Mammary epithelial cell (primary cell): ENCODE results near the gene CAPG.

Experiments used
- EZH2 ChIP-seq: IDR thresholded peaks from 2 replicates; pipeline ENCODE4 v1.6.1; 2012; ENCODE audit warnings: low read length, inconsistent platforms, borderline replicate concordance
- TF ChIP-seq, protein P1 (sequence below), 2 donors: IDR thresholded peaks in 1 of 2; conservative IDR thresholded peaks in 1 of 2; 2 replicates each; pipeline ENCODE4 v1.5.1; 2011 to 2012; ENCODE audit warnings: inconsistent platforms in 2 of 2, low read length in 2 of 2, mild to moderate bottlenecking in 2 of 2, control low read depth in 1 of 2, low read depth in 1 of 2; ENCODE audit not compliant: insufficient read depth in 1 of 2; ENCODE audit errors: extremely low read depth in 1 of 2

DNA sequence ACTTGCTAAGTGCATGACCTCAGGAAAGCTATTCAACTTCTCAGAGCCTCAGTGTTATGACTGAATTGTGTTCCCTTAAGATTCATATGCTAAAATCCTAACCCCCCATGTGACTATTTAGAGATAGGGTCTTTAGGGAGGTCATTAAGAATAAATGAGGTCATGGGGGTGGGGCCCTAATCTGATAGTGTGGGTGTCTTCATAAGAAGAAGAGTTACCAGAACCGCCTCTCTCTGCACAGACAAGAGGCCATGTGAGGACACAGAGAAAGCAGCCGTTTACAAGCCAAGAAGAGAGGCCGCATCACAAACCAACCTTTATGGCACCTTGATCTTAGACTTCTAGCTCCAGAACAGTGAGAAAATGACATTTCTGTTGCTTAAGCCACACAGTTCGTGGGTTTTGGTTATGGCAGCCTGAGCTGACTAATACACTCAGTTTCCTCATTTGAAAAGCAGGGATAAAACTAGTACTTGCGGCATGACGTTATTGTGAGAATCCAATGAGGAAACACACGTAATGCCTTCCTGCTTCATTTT is 18.2 kb upstream of the CAPG start:
- TF ChIP-seq, protein P1, sequence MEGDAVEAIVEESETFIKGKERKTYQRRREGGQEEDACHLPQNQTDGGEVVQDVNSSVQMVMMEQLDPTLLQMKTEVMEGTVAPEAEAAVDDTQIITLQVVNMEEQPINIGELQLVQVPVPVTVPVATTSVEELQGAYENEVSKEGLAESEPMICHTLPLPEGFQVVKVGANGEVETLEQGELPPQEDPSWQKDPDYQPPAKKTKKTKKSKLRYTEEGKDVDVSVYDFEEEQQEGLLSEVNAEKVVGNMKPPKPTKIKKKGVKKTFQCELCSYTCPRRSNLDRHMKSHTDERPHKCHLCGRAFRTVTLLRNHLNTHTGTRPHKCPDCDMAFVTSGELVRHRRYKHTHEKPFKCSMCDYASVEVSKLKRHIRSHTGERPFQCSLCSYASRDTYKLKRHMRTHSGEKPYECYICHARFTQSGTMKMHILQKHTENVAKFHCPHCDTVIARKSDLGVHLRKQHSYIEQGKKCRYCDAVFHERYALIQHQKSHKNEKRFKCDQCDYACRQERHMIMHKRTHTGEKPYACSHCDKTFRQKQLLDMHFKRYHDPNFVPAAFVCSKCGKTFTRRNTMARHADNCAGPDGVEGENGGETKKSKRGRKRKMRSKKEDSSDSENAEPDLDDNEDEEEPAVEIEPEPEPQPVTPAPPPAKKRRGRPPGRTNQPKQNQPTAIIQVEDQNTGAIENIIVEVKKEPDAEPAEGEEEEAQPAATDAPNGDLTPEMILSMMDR (conservative IDR thresholded peaks at IDR 0.05 in 1 of 2, IDR thresholded peaks at IDR 0.05 in 1 of 2; ENCODE audit: extremely low read depth in 1 of 2, insufficient read depth in 1 of 2, low read depth in 1 of 2, low read length in 2 of 2) = no peak
- TF ChIP-seq EZH2 = no peak
